Measurements from ENCODE around the gene HPGD.

DNA sequence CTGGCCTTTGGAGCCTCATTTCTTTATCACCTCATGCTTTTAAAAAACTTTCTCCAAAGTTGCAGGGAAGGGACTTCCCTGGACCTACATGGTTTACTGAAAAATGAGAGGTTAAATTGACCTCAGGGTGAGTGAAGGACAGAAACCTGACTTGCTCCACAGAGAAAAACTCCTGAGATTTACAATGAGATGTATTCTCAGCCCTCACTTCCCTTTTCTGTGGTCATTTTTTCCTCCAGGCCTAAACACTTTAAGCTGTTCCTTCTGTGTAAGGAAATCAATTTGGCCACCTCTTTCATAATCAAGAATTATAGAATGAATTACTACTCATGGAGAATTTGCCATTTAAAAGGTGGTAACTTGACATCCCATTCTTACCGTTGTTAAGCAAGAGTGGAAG lies 77.9 kb downstream of the HPGD start:
- no peak for TF ChIP-seq POLR2AphosphoS5 (IDR thresholded peaks at IDR 0.05)
- no peak for TF ChIP-seq POLR2A (IDR thresholded peaks at IDR 0.05)
- TF ChIP-seq, protein P1, sequence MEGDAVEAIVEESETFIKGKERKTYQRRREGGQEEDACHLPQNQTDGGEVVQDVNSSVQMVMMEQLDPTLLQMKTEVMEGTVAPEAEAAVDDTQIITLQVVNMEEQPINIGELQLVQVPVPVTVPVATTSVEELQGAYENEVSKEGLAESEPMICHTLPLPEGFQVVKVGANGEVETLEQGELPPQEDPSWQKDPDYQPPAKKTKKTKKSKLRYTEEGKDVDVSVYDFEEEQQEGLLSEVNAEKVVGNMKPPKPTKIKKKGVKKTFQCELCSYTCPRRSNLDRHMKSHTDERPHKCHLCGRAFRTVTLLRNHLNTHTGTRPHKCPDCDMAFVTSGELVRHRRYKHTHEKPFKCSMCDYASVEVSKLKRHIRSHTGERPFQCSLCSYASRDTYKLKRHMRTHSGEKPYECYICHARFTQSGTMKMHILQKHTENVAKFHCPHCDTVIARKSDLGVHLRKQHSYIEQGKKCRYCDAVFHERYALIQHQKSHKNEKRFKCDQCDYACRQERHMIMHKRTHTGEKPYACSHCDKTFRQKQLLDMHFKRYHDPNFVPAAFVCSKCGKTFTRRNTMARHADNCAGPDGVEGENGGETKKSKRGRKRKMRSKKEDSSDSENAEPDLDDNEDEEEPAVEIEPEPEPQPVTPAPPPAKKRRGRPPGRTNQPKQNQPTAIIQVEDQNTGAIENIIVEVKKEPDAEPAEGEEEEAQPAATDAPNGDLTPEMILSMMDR (IDR thresholded peaks at IDR 0.05) = no peak
